Measurements from ENCODE around the gene C2. TPM values are rescaled to one million over a fixed set of nuclear protein-coding genes. Genes with fewer than 3 reads are reported as not detected.

C2 gene
- 282 TPM for total RNA-seq
- long read RNA-seq, transcript C2-206 (16 exons, 2,434 nt) = minor isoform, 32 of 551 reads
- long read RNA-seq, transcript C2-205 (6 exons, 1,658 nt) = minor isoform, 22 of 551 reads
- long read RNA-seq, transcript C2-201 (18 exons, 2,850 nt) = major isoform, 426 of 551 reads
- long read RNA-seq, partial matches to known transcripts = 42 of 551 reads
- long read RNA-seq, other reads (novel, unspliced or antisense) = 26 of 551 reads

GRCh38 chr6:31927242-31927862 is at the start of gene C2:
Gene C2, plus strand, starts transcription at chr6:31927717. Its CDS starts 36 bp downstream, at chr6:31927753.
- DNase-seq (peak; percentile 76), ATAC-seq (peak; percentile 77)
- peak within 1 kb of the TSS; percentile 81 for H3K27ac ChIP-seq
- peaks cover 7% of the 10 kb centered on the region for H3K4me1 ChIP-seq
- TF ChIP-seq CTCF (IDR thresholded peaks at IDR 0.05) = no peak
- peak within 1 kb of the TSS; percentile 52 for H3K4me3 ChIP-seq
- H3K36me3 ChIP-seq = no peaks in the 10 kb centered on the region
- no peaks in the 10 kb centered on the region for H3K9me3 ChIP-seq
- intact Hi-C loops (cut with DNase I) = no loop called here
- no peaks in the 10 kb centered on the region for H3K27me3 ChIP-seq

- ATAC-seq = peak; percentile 1
- Histone ChIP-seq H3K4me3 (peak overlapping the region; percentile 39), H3K27me3 (no peaks in the 10 kb centered on the region), H3K27ac (peak overlapping the region; percentile 26), H3K36me3 (peaks cover 36% of the 10 kb centered on the region), H3K9me3 (no peaks in the 10 kb centered on the region), H3K4me1 (no peaks in the 10 kb centered on the region)
- peak; percentile 58 for DNase-seq
- intact Hi-C loops (cut with DNase I) = no loop called here
- TF ChIP-seq CTCF (IDR thresholded peaks at IDR 0.05) = no peak
Measured at GRCh38 chr6:31878222-31878621, 49.3 kb upstream of the C2 start.

- peaks cover 41% of the 10 kb centered on the region for H3K36me3 ChIP-seq
- peak within 1 kb of the TSS; percentile 26 for H3K27ac ChIP-seq
- H3K9me3 ChIP-seq = no peaks in the 10 kb centered on the region
- DNase-seq = peak; percentile 69
- H3K4me1 ChIP-seq = no peaks in the 10 kb centered on the region
- H3K27me3 ChIP-seq = no peaks in the 10 kb centered on the region
- TF ChIP-seq CTCF (IDR thresholded peaks at IDR 0.05) = no peak
- peak within 1 kb of the TSS; percentile 39 for H3K4me3 ChIP-seq
- ATAC-seq = peak; percentile 60
- intact Hi-C loops (cut with DNase I) = no loop called here
Measured at GRCh38 chr6:31878726-31879125, 48.8 kb upstream of the C2 start, which contains the start of gene SLC44A4. Gene SLC44A4, minus strand, starts transcription at chr6:31878997. Its CDS starts 17 bp downstream, at chr6:31878980.

- DNase-seq (peak; percentile 48), ATAC-seq (no peak)
- no peaks in the 10 kb centered on the region for H3K27me3 ChIP-seq
- H3K4me3 ChIP-seq = peak overlapping the region; percentile 39
- TF ChIP-seq CTCF (IDR thresholded peaks at IDR 0.05) = no peak
- no peaks in the 10 kb centered on the region for H3K4me1 ChIP-seq
- H3K27ac ChIP-seq = peak overlapping the region; percentile 17
- H3K36me3 ChIP-seq = peaks cover 45% of the 10 kb centered on the region
- no peaks in the 10 kb centered on the region for H3K9me3 ChIP-seq
- intact Hi-C loops (cut with DNase I) = no loop called here
Measured at GRCh38 chr6:31879143-31879542, 48.4 kb upstream of the C2 start.

GRCh38 chr6:31879901-31880300 is 47.6 kb upstream of the C2 start:
- no peak for ATAC-seq
- no peak for TF ChIP-seq CTCF (IDR thresholded peaks at IDR 0.05)
- H3K27ac ChIP-seq = no peak overlapping the region
- H3K9me3 ChIP-seq = no peaks in the 10 kb centered on the region
- H3K36me3 ChIP-seq = peaks cover 52% of the 10 kb centered on the region
- no peaks in the 10 kb centered on the region for H3K4me1 ChIP-seq
- intact Hi-C loops (cut with DNase I) = no loop called here
- no peak overlapping the region for H3K4me3 ChIP-seq
- DNase-seq = no peak
- no peaks in the 10 kb centered on the region for H3K27me3 ChIP-seq
